HG03196 (cell line): ENCODE measurements around the gene DNASE1L2.
"Not testable (repeated sequence)": the region's sequence is repeated elsewhere in the genome, so short reads cannot be mapped to it uniquely, and the experiment has no call there.

Experiments used
- ATAC-seq: cut with Tn5 transposase; IDR thresholded peaks from one replicate; pipeline ENCODE4 v1.9.1; 2021; ENCODE audit not compliant: unreplicated experiment

DNASE1L2 gene

GRCh38 chr16:2203119-2203688, 33.0 kb upstream of the DNASE1L2 start:
- not testable (repeated sequence) for ATAC-seq

- ATAC-seq, result no peak
Measured at GRCh38 chr16:2204416-2205103, 31.7 kb upstream of the DNASE1L2 start.

GRCh38 chr16:2205104-2205966, 30.9 kb upstream of the DNASE1L2 start, which contains the start of gene MLST8:
MLST8 (plus strand) TSS chr16:2205454; CDS start chr16:2206086, 632 bp downstream.
- ATAC-seq, result peak; percentile 63

- ATAC-seq, result peak; percentile 17
Measured at GRCh38 chr16:2205967-2206313, 30.3 kb upstream of the DNASE1L2 start.

- ATAC-seq, result no peak
Measured at GRCh38 chr16:2206420-2206779, 29.8 kb upstream of the DNASE1L2 start.

GRCh38 chr16:2206780-2207433, 29.3 kb upstream of the DNASE1L2 start:
- no peak for ATAC-seq

GRCh38 chr16:2207872-2208271, 28.4 kb upstream of the DNASE1L2 start:
- no peak for ATAC-seq

GRCh38 chr16:2208308-2208707, 27.9 kb upstream of the DNASE1L2 start:
- ATAC-seq, result no peak

GRCh38 chr16:2208772-2209171, 27.5 kb upstream of the DNASE1L2 start:
- ATAC-seq, result no peak

GRCh38 chr16:2209258-2210008, 26.8 kb upstream of the DNASE1L2 start:
- no peak for ATAC-seq

- no peak for ATAC-seq
Measured at GRCh38 chr16:2210009-2210332, 26.3 kb upstream of the DNASE1L2 start.

GRCh38 chr16:2210386-2211365, 25.6 kb upstream of the DNASE1L2 start, which contains the start of gene BRICD5:
BRICD5 (minus strand) TSS chr16:2210863; CDS start chr16:2210833, 30 bp downstream.
- no peak for ATAC-seq

- ATAC-seq, result no peak
Measured at GRCh38 chr16:2211923-2212347, 24.3 kb upstream of the DNASE1L2 start.

- ATAC-seq, result no peak
Measured at GRCh38 chr16:2212362-2213324, 23.6 kb upstream of the DNASE1L2 start.

- ATAC-seq, result no peak
Measured at GRCh38 chr16:2213817-2214718, 22.2 kb upstream of the DNASE1L2 start.

- ATAC-seq, result peak; percentile 74
Measured at GRCh38 chr16:2214719-2214968, 21.6 kb upstream of the DNASE1L2 start, which contains the start of gene PGP. PGP (minus strand) TSS chr16:2214840; CDS start chr16:2214777, 63 bp downstream.

- no peak for ATAC-seq
Measured at GRCh38 chr16:2216330-2216729, 19.9 kb upstream of the DNASE1L2 start.
